Activated T-cell treated with anti-CD3 and anti-CD28 coated beads, Interleukin-2, amount 50 U/mL, for 4 hours (primary cell): ENCODE measurements around the gene METTL1. TPM values are rescaled to one million over a fixed set of nuclear protein-coding genes. Genes with fewer than 3 reads are reported as not detected.

Source experiments
- ATAC-seq, 2 donors: fragments of 200-7000 bp; cut with Tn5 transposase; one replicate each; pipeline ENCODE4 v1.10.0; 2021
- DNase-seq: peaks from one replicate; pipeline ENCODE4 v3.0.0-alpha.2; 2020
- H3K27me3 Mint-ChIP-seq: one replicate; pipeline ENCODE4 v1.8.0; 2021; ENCODE audit warnings: low read depth, mixed read lengths
- H3K36me3 Mint-ChIP-seq: one replicate; pipeline ENCODE4 v1.8.0; 2022; ENCODE audit warnings: mixed read lengths; ENCODE audit not compliant: insufficient read depth
- H3K4me1 Mint-ChIP-seq: one replicate; pipeline ENCODE4 v1.8.0; 2021; ENCODE audit warnings: low read depth, mixed read lengths
- H3K4me3 Mint-ChIP-seq: one replicate; pipeline ENCODE4 v1.8.0; 2021; ENCODE audit warnings: mild to moderate bottlenecking, moderate library complexity, mixed read lengths
- H3K9me3 Mint-ChIP-seq: one replicate; pipeline ENCODE4 v1.8.0; 2021; ENCODE audit warnings: mixed read lengths
- total RNA-seq, 3 donors: library from RNA; stranded (reverse); gene quantifications; one replicate each; pipeline ENCODE4 v1.2.1, GENCODE V29; 2021

Gene METTL1
- total RNA-seq, 3 donors from 2014 or later = 98.5 to 105 (median 104) TPM

DNA sequence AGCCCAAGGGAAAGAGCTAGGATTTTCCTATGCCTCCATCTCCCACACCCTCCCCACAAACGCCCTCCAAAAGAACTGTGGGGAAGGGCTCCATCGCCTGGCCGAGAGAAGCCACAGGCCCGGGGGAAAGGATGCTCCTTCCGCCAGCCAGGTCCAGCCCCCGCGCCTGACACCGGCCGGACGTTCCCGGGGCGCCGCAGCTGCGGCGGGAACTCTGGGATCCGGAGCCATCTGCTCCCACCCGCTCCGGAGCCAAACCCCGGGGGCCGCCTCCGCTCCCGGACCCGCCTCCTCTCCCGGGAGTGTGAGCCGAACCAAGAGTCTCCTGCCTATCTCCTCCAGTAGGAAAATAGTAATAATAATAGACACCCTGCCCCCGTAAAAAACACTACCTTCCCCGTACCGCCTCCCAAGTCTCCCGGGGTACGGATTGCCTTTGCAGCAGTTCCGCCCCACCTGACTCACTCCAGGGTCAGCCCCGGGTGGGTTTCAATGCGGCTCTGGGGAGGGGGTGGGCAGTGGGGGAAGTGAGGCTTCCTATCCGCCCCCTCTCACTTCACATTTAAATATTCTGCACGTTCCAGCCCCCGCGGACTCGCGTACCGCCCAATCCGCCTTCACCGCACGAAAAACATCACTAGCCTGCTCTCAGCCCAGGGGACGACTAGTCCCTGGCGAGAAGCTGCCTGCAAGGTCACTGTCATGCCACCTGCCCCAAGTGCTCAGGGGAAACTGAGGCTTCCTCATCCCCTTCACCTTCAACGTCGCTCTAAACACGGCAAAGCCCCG is 35.8 kb downstream of the METTL1 start:
- no peak for DNase-seq
- no peak for ATAC-seq
- H3K4me3 Mint-ChIP-seq = peak overlapping the region; percentile 26

DNA sequence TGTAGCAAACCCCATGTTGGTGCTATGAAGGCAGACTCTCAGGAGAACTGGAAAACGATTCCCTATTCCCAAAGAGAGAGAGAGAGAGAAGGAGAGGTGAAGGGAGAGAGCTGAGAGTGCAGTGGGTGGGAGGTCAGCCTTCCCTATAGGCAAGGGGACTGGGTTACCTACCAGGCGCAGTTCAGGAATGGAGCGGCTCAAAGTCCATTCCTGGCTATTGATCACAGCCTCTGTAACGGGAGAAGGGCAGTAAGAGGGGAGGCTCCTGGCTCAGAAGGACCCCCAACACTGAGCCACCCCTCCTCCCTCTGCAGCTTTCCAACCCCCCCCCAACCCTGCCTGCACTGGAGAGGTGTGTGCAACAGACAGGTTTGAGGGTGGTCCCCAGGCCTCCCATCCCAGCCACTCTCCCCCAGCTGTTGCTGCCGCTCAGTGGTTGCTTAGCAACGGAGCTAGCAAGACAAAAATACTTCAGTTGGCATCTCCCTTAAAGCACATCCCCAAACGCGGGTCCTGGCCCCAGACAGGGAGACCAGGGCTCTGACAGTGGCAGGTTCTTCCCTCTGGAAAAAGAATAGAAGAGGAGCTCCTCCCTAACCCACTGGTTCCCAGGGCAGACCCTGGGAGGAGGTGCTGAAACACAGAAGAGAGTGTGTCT is 36.6 kb downstream of the METTL1 start:
- ATAC-seq (no peak), DNase-seq (no peak)
- Mint-ChIP-seq H3K27me3 (no peaks in the 10 kb centered on the region), H3K4me1 (peaks cover 26% of the 10 kb centered on the region), H3K4me3 (no peak overlapping the region), H3K36me3 (peaks cover 47% of the 10 kb centered on the region), H3K9me3 (no peaks in the 10 kb centered on the region)

More for the DNA sequence above, 35.8 kb downstream of the METTL1 start:
- H3K36me3 Mint-ChIP-seq = peaks cover 41% of the 10 kb centered on the region
- no peaks in the 10 kb centered on the region for H3K9me3 Mint-ChIP-seq
- H3K4me1 Mint-ChIP-seq = peaks cover 32% of the 10 kb centered on the region
- H3K27me3 Mint-ChIP-seq = no peaks in the 10 kb centered on the region

DNA sequence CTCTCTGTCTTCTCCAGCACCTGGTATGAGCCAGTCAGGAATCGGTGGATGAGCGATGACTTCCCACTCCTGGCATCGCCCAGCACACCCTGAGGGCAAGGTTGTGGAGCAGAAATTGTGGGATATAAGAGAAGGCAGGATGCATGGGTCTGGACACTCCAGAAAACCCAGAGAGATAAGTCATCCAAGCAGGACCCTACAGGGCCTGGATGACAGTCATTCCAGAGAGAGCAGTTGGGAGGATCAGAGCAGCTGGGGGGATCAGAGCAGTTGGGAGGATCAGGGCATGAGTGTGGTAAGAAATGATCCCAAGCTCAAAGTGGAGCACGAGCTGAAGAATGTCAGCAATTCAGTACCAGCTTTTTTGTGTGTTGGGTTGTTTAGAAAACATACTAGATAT is 37.3 kb downstream of the METTL1 start:
- ATAC-seq (no peak), DNase-seq (no peak)
- peaks cover 20% of the 10 kb centered on the region for H3K4me1 Mint-ChIP-seq
- H3K27me3 Mint-ChIP-seq = no peaks in the 10 kb centered on the region
- H3K36me3 Mint-ChIP-seq = peaks cover 50% of the 10 kb centered on the region
- no peak overlapping the region for H3K4me3 Mint-ChIP-seq
- no peaks in the 10 kb centered on the region for H3K9me3 Mint-ChIP-seq

DNA sequence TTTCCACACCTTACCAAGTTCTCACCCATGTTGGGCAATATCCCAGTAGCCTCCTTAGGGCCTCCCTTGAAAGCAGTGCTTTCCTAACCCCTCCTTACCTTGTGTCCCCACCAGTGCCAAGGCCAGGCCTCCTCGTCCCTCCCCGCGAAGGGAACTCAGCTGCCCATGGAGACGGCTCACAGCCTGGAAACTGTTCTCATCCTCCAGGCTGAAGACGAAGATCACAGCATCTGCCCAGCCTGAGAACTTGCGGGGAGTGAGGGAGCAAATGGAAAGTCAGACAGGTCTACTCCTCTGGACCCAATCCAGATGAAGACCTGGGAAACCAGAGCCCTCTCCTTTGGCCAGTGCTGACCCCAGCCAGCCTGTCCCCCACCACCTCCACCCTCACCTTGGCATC is 38.0 kb downstream of the METTL1 start:
- H3K4me3 Mint-ChIP-seq = no peak overlapping the region
- no peak for ATAC-seq
- no peaks in the 10 kb centered on the region for H3K27me3 Mint-ChIP-seq
- DNase-seq = no peak
- no peaks in the 10 kb centered on the region for H3K9me3 Mint-ChIP-seq
- peaks cover 13% of the 10 kb centered on the region for H3K4me1 Mint-ChIP-seq
- H3K36me3 Mint-ChIP-seq = peaks cover 48% of the 10 kb centered on the region

DNA sequence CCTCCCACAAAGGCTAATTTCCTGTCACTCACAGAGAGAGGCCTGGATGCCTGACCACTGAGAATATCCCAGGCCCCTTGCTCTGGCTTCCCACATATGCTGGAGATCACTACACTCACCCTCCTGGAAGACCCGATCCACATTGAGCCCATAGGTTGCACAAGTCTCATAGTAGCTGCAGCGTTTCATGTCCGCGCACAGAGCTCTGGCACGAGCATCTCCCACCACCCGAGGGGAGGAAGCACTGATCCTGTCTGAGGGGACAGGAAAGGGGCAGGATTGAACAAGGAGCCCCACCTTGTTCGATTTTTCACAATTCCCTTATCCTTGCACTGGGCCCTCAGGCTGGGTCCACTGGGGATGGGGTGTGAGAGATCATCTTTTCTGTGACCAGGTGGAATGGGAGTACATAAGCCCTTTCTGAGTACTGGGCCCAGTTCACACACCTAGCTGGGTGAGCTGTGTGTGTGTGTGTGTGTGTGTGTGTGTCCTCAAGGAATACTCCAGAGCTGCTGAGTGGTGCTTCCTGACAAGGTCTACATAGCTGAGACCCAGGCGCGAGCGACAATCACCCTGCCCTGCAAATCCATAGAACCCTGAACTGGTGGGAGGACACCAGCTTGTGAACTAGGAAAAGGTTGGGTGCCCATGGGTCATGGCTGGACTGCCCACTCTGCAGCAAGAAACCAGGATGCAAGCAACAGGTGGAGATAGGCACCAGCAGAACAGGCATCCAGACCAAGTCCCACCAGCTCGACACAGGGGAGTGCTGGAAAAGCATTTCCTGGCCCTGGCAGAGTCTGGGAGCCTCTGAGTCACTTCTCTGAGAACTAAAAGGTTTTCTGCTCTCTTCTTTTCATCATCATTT is 38.9 kb downstream of the METTL1 start:
- Mint-ChIP-seq H3K4me1 (peaks cover 12% of the 10 kb centered on the region), H3K9me3 (no peaks in the 10 kb centered on the region), H3K36me3 (peaks cover 53% of the 10 kb centered on the region), H3K27me3 (no peaks in the 10 kb centered on the region), H3K4me3 (no peak overlapping the region)
- DNase-seq (no peak), ATAC-seq (no peak)

DNA sequence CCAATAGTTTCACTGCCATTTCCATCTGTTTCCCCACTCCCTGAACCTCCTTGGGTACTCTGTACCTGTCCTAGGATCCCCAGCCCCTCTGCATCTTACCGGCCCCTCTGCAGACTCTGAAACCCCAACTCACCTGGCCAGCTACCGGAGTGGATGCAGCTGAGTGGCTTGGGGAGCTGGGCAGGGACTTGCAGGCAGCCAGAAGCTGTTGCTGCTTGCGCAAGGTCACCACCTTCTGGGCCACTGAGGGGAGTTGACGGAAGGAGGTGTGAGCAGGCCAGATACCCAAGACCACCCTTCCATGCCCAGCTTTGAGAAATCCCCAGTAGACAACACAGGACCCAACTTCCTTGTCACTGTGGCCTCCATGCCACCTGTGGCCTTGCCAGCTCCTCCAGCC is 39.6 kb downstream of the METTL1 start:
- DNase-seq = no peak
- no peak overlapping the region for H3K4me3 Mint-ChIP-seq
- peaks cover 12% of the 10 kb centered on the region for H3K4me1 Mint-ChIP-seq
- no peaks in the 10 kb centered on the region for H3K27me3 Mint-ChIP-seq
- no peak for ATAC-seq
- H3K36me3 Mint-ChIP-seq = peaks cover 56% of the 10 kb centered on the region
- H3K9me3 Mint-ChIP-seq = no peaks in the 10 kb centered on the region

DNA sequence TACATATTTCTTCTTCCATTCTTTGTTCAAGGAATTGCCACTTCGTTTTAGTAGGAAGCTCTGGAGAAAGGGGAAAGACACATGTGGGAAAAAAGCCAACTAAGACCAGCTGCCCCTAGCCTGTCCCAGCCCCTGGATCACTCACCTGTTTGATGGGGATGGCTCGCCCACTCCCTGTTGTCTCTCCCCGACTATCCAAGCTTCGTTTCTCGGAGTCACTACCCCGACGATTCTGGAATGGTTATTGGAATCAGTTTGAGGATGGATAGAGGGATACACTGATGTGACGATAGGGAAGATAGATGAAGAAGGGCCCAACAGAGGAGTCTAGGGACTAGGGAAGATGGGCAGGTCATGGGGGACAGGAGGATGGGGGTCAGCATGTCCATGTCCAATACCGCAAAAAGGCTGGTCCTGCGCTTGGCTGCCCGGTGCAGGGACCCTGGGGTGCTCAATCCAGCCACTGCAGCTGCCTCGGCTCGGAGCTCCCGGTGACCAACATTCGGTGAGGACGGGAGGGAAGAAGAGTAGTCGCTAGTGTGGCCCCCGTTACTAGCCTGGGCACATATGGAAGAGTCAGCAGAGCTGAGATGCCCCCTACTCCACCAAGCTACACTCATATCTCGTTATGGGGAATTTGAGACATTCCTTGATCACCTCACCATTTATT is 40.4 kb downstream of the METTL1 start:
- no peaks in the 10 kb centered on the region for H3K27me3 Mint-ChIP-seq
- H3K4me3 Mint-ChIP-seq = no peak overlapping the region
- peaks cover 8% of the 10 kb centered on the region for H3K4me1 Mint-ChIP-seq
- H3K9me3 Mint-ChIP-seq = no peaks in the 10 kb centered on the region
- no peak for ATAC-seq
- peaks cover 52% of the 10 kb centered on the region for H3K36me3 Mint-ChIP-seq
- DNase-seq = no peak

DNA sequence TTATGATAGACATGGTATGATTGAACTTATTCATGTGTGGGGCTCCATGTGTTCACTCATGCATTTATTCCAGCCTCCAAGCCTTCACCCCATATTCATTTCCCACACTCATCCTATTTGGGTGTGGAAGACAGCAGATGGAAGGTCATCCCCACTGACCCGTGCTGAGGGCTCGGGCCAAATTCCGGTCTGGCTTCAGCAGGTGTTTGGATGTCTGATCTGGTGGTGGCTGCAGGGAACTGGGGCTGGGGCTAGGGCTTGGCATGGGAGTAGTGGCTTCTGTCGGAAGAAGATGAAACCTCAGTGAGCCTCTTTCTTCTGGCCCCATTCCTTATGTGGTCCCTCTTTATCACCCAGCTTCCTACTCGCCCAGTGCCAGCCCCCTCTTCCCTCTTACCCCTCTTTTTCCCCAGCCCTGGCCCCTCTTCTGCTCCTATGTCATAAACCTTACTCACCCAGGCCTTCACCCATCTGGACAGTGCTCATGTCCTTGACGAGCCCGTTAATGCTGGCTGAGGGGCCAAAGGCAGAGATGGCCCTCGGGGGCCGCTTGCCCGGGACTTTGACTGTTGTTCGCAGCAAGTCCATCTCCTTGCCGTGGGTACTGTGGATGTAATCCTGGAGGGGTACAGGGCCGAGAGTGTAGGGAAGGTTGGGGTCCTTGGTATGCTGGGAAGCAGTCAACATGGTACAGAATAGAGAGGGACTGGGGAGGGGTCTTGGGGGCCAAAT is 41.4 kb downstream of the METTL1 start:
- DNase-seq (no peak), ATAC-seq (no peak)
- Mint-ChIP-seq H3K4me1 (peaks cover 4% of the 10 kb centered on the region), H3K9me3 (no peaks in the 10 kb centered on the region), H3K4me3 (no peak overlapping the region), H3K36me3 (peaks cover 52% of the 10 kb centered on the region), H3K27me3 (no peaks in the 10 kb centered on the region)

DNA sequence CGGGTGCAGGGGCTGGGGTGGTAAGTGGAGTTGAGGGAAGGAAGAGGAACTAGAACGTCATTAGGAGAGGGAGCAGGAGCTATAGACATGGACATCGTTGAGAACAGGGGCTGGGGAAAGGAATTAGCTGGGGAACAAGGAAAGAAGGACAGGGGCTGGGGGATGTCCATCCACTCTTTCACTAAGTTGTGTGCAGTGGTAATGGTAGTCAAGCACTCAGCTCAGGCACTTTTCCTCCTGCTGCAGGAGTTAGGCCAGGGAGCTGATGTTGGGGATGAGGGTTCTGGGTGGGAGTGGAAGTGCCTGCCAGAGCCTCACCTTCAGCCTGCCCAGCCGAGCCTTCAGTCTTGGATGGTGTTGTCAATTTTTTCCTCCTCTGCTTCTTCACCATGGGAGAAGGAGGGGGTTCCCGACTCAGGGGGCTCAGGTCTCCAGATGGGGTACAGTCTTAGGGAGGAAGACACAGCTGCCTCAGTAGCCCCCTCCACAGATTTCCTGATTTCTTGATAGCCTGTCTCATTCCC is 42.5 kb downstream of the METTL1 start:
- Mint-ChIP-seq H3K4me1 (peaks cover 7% of the 10 kb centered on the region), H3K9me3 (no peaks in the 10 kb centered on the region), H3K36me3 (peaks cover 45% of the 10 kb centered on the region), H3K27me3 (no peaks in the 10 kb centered on the region), H3K4me3 (no peak overlapping the region)
- DNase-seq (no peak), ATAC-seq (no peak)

DNA sequence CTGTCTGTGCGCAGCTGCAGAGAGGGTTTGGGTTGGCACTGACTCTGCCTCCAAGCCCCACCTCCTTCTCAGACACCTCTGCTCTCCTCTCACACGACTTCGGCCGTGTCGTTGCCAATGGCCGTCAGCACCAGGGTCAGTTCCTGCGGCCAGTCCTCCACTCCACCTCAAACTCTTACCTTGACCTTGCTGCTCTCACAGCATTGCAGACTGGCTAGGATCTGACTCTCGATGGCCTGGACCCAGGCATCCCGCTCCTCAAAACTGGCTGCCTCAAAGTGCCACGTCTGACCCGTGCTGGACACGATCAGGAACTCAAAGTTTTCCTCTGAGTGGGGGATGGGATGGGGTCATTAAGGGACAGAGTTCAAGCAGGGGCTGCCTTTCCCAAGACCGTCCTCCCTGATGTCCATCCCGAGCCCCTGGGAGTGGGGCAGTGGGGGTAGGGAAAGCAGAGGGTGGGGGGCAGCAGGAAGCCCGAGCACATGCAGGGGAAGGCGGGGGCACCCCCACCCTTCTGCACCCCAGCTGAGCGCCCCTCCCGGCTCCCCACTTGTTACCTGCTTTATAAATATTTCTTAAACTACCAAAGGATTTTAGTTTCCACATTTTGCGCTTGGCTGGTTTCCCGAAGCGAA is 44.0 kb downstream of the METTL1 start:
- Mint-ChIP-seq H3K27me3 (no peaks in the 10 kb centered on the region), H3K36me3 (peaks cover 40% of the 10 kb centered on the region), H3K9me3 (no peaks in the 10 kb centered on the region), H3K4me1 (peaks cover 7% of the 10 kb centered on the region), H3K4me3 (no peak overlapping the region)
- no peak for ATAC-seq
- DNase-seq = no peak

DNA sequence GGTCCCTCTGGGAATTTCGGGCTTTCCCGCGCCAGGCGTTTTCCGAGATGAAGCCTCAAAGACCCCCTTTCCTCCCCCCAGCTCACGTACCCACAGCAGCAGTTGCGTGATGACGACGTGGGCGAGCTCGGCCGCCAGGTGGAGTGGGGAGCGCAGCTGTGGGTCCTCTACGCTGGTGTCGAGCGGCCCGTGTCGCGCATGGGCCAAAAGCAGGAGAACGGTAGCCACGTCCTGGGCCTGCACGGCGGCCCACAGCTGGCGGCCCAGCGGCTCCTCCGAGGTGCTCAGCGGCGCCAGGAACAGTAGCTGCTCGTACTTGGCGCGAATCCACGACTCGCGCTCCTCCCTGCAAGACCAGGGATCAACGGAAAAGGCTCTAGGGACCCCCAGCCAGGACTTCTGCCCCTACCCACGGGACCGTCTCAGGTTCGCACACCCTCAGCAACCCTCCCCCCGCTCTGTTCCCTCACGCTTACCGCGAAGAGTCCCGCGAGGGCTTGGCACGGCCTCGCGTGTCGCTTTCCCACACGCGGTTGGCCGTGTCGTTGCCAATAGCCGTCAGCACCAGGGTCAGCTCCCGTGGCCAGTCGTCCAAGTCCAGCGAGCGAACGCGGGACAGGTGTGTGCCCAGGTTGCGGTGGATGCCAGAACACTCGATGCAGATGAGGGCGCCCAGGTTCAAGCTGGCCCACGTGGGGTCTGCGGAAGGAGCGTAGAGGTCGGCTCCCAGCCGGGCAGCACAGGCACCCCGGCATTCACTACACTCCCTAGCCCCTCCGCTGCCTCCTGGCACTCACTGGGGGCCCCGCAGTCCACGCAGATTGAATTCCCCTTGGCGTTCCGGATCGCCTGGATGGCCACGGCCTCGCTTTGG is 44.8 kb downstream of the METTL1 start:
- Mint-ChIP-seq H3K9me3 (no peaks in the 10 kb centered on the region), H3K4me3 (no peak overlapping the region), H3K36me3 (peaks cover 33% of the 10 kb centered on the region), H3K4me1 (peaks cover 7% of the 10 kb centered on the region), H3K27me3 (no peaks in the 10 kb centered on the region)
- DNase-seq (no peak), ATAC-seq (no peak)

DNA sequence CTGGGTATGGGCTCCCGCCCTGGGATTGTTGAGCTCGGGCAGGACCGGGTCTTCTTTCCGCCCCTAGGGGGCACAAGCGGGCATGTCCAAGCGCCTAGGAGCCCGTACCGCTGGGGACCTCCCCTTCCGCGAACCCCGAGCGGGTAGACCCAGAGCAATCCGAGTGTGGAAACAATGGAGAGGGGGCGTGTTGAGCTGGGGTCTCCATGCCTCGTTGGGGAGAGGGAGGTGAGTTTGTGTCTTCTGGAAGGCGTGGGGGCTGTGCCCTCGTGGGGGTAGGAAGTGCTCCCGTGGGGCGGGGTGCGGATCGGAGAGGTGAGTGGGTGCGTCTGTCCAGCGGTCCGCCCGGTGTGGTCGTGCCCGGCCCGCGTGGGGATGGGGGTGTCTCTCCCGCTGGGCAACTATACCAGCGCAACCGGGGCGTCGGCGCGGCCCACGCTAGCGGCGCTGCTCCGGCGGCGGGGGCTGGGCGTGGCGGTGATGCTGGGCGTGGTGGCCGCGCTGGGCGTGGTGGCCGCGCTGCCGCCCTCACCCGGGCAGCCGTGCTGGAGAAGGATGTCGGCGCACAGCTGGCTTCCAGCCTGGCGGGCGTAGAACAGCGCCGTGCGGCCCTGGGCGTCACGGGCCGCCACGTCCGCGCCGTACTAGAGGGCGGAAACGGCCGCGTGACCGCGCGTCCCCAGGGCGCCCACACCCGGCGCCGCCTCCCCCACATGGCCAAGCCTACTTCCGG is 45.6 kb downstream of the METTL1 start:
- DNase-seq (no peak), ATAC-seq (peak in 1 of 2 donors; percentile 47)
- Mint-ChIP-seq H3K4me3 (no peak overlapping the region), H3K9me3 (no peaks in the 10 kb centered on the region), H3K27me3 (no peaks in the 10 kb centered on the region), H3K4me1 (peaks cover 9% of the 10 kb centered on the region), H3K36me3 (peaks cover 29% of the 10 kb centered on the region)
